Measurements from ENCODE around the gene NPY4R. TPM values are rescaled to one million over a fixed set of nuclear protein-coding genes. Genes with fewer than 3 reads are reported as not detected.
"Not testable (repeated sequence)": the region's sequence is repeated elsewhere in the genome, so short reads cannot be mapped to it uniquely, and the experiment has no call there.

The NPY4R gene
- total and polyA plus RNA-seq, 8 donors: not detected

DNA sequence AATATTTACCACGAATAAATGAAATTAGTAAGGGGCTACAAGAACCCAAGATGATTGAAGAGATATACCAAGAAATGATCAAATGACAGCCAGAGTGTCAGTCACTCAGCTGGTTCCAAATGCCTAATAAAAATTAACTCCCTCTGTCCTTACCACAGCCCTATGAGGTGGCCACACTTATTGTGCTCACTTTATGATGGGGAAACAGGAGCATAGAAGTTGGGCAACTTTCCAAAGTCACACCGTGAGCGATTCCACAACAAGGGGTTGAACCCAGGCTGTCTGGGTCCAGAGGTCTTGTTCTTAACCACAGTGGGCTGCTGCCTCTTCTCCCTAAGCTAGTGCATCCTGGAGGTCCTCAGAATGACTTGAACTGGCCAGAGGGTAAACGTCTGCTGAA lies 31.6 kb upstream of the NPY4R start:
- H3K4me1 ChIP-seq; ATAC-seq; H3K9me3 ChIP-seq; H3K36me3 ChIP-seq; intact Hi-C loops (cut with DNase I); H3K27ac ChIP-seq; DNase-seq; H3K27me3 ChIP-seq; H3K4me3 ChIP-seq; FAIRE-seq: not testable (repeated sequence)
- no CpG with 5 or more reads among the region's 4 CpGs for WGBS, 2 donors

DNA sequence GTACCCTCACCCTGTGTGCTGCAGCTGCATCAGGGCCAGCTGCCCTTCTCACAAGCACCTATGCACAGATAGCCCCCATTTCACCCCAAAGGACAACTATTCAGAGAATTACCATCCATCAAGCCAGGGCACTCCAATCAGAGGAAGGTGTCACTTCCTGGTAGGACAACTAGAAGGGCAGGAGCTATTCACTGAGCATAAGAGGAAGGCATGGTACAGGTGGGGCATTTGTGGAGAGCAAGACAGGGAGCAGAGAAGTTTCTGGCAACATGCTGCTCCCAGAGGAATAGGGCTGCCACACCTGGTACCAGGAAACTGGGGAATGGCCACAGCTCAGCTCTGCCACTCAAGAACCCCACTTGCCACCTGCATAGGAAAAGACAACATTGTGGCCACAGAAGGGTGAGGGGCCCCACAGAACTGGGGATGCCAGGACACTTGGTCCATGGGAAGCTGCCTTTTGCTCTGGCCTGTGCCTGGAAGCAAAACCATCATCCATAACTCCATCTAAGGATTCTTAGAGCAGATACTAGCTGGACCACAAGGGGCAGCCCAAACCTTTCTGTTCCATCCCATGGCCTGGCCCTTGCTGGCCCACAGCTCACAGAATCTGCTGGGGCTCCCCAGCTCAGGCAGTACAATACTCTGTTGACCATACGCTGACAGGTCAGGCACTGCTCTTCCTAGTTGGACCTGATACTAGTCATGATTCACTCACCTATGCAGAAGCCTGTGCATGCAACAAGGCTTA lies 25.8 kb upstream of the NPY4R start:
- H3K36me3 ChIP-seq; H3K4me3 ChIP-seq; H3K27me3 ChIP-seq; intact Hi-C loops (cut with DNase I); H3K27ac ChIP-seq; H3K9me3 ChIP-seq; H3K4me1 ChIP-seq; ATAC-seq; DNase-seq; FAIRE-seq: not testable (repeated sequence)
- 88% methylated on average over 1 of the region's 1 CpG; no CpG with 5 or more reads in 1 of the 2 donors for WGBS, 2 donors

DNA sequence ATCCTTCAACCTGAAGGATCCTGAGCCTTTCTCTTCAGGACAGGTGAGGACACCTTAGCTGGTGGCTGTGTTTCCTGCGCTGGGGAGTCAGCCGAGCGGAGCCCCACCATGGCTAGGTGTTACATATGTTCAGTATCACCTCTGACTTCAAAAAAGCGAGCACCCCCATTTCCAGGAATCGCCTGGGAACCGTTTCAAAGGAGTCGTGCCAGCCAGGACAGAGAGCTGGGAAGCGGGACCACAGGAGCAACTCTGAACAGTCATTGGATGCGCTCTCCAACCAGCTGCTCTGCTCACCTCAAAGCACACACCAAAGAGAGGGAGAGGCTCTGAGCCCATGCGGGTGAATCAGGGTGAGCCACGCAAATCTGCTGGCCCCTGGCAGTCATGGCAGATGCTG lies 24.5 kb upstream of the NPY4R start:
- ATAC-seq; FAIRE-seq; H3K4me1 ChIP-seq; H3K36me3 ChIP-seq; H3K4me3 ChIP-seq; H3K27ac ChIP-seq; H3K9me3 ChIP-seq; H3K27me3 ChIP-seq; intact Hi-C loops (cut with DNase I): not testable (repeated sequence)
- WGBS, 2 donors: 81 to 87% methylated on average over 8 to 9 of the region's 11 CpGs
- peak in 2 of 6 donors; percentile 0 to 32 for DNase-seq

- WGBS, 2 donors: no CpG with 5 or more reads among the region's 2 CpGs
- peak in 3 of 4 donors; percentile 69 to 97 (median 70) for ATAC-seq
- FAIRE-seq: not testable (repeated sequence)
Measured at GRCh38 chr10:46486459-46486858, 20.7 kb upstream of the NPY4R start.

GRCh38 chr10:46474746-46475320 lies 9.1 kb upstream of the NPY4R start:
- intact Hi-C loops (cut with DNase I); H3K36me3 ChIP-seq; H3K27me3 ChIP-seq; DNase-seq; FAIRE-seq; H3K9me3 ChIP-seq; H3K4me1 ChIP-seq; H3K27ac ChIP-seq; H3K4me3 ChIP-seq: not testable (repeated sequence)
- WGBS, 2 donors: 77 to 86% methylated on average over 3 of the region's 3 CpGs
- ATAC-seq: peak in 2 of 4 donors; percentile 36 to 46

More at GRCh38 chr10:46486459-46486858, 20.7 kb upstream of the NPY4R start:
- H3K9me3 ChIP-seq; intact Hi-C loops (cut with DNase I); H3K36me3 ChIP-seq; H3K27ac ChIP-seq; H3K4me1 ChIP-seq; DNase-seq; H3K27me3 ChIP-seq; H3K4me3 ChIP-seq: not testable (repeated sequence)

DNA sequence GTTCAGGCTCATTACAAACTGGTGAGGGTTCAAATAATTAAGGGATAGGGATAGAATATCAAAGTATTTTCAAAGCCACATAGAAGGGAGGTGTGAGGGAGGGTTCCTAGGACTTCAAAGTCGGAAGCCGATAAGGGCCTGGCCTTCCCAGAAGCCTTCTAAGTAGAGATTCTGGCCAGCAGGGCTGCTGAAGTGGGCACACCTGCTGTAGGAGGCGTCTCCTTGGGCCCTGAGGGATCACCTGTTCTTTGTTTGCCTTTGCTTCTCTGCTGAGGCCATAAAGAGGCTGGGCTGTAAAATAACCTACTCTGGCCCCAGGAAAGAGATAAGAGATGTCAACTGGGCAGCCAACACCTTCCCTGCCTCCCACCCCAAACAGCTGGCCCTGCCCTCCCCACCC lies 8.0 kb upstream of the NPY4R start:
- FAIRE-seq; H3K9me3 ChIP-seq; H3K36me3 ChIP-seq; intact Hi-C loops (cut with DNase I); H3K4me1 ChIP-seq; H3K27me3 ChIP-seq; H3K27ac ChIP-seq; H3K4me3 ChIP-seq: not testable (repeated sequence)
- ATAC-seq (peak; percentile 85 to 100 (median 96)), DNase-seq (peak in 4 of 6 donors; percentile 26 to 63 (median 43))
- WGBS, 2 donors: 24 to 40% methylated on average over 2 to 3 of the region's 3 CpGs

DNA sequence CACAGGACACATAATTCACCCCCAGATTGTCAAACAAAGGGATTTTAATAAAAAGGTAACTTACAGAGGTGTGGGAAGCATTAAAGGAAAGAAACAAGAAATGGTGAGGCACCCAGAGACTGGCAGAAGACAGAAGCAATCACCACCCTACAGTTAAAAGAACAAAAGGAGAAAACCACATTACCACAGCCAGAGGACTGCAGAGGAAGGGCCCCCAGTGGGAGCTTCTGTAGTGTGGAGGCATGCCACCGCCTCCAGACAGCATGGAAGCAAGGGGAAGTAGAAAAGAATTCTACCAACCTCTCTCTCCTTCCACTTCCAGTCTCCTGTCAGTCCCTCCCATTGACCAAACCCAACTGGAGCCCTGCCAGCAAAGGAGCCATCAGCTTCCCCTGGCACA lies 4.4 kb upstream of the NPY4R start:
- intact Hi-C loops (cut with DNase I); H3K36me3 ChIP-seq; DNase-seq; H3K9me3 ChIP-seq; H3K27ac ChIP-seq; FAIRE-seq; H3K4me3 ChIP-seq; ATAC-seq; H3K27me3 ChIP-seq; H3K4me1 ChIP-seq: not testable (repeated sequence)
- WGBS, 2 donors: no CpG with 5 or more reads among the region's 1 CpG

- H3K9me3 ChIP-seq; H3K27me3 ChIP-seq; FAIRE-seq; H3K4me3 ChIP-seq; H3K36me3 ChIP-seq; DNase-seq; H3K4me1 ChIP-seq; H3K27ac ChIP-seq; intact Hi-C loops (cut with DNase I): not testable (repeated sequence)
- peak; percentile 63 to 93 (median 86) for ATAC-seq
- TF ChIP-seq, protein P1, sequence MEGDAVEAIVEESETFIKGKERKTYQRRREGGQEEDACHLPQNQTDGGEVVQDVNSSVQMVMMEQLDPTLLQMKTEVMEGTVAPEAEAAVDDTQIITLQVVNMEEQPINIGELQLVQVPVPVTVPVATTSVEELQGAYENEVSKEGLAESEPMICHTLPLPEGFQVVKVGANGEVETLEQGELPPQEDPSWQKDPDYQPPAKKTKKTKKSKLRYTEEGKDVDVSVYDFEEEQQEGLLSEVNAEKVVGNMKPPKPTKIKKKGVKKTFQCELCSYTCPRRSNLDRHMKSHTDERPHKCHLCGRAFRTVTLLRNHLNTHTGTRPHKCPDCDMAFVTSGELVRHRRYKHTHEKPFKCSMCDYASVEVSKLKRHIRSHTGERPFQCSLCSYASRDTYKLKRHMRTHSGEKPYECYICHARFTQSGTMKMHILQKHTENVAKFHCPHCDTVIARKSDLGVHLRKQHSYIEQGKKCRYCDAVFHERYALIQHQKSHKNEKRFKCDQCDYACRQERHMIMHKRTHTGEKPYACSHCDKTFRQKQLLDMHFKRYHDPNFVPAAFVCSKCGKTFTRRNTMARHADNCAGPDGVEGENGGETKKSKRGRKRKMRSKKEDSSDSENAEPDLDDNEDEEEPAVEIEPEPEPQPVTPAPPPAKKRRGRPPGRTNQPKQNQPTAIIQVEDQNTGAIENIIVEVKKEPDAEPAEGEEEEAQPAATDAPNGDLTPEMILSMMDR (IDR thresholded peaks at IDR 0.05): peak in 1 of 4 donors; percentile 10
- 13% methylated on average over 1 of the region's 4 CpGs; no CpG with 5 or more reads in 1 of the 2 donors for WGBS, 2 donors
Measured at GRCh38 chr10:46468119-46468809, 2.5 kb upstream of the NPY4R start.

DNA sequence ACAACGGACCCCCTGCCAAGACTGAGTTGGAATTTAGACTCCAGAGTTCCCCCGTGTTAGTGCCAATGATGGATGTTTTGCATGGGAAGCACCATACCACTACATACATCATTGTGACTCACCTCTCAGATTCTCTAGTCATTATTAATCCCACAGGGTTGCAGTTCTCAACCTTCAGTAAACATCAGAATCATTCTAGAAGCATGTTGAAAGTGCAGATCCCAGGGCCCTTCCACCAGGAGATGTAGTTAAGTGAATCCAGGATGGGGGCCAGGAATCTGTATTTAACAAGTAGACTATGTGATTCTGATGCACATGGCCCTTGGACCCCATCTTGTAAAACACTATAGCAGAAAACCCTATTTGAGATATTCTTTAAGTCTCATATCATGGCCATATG lies 2.1 kb downstream of the NPY4R start:
- H3K27ac ChIP-seq; H3K36me3 ChIP-seq; H3K27me3 ChIP-seq; intact Hi-C loops (cut with DNase I); FAIRE-seq; DNase-seq; H3K4me1 ChIP-seq; H3K4me3 ChIP-seq; ATAC-seq; H3K9me3 ChIP-seq: not testable (repeated sequence)
- no CpG with 5 or more reads among the region's 2 CpGs for WGBS, 2 donors

- H3K9me3 ChIP-seq; DNase-seq; H3K27ac ChIP-seq; ATAC-seq; FAIRE-seq; H3K36me3 ChIP-seq; H3K4me3 ChIP-seq; H3K4me1 ChIP-seq; H3K27me3 ChIP-seq; intact Hi-C loops (cut with DNase I): not testable (repeated sequence)
- WGBS, 2 donors: 73 to 90% methylated on average over 5 to 6 of the region's 10 CpGs
Measured at GRCh38 chr10:46462276-46462675, 3.5 kb downstream of the NPY4R start.

- 91% methylated on average over 3 of the region's 7 CpGs; no CpG with 5 or more reads in 1 of the 2 donors for WGBS, 2 donors
- H3K9me3 ChIP-seq; FAIRE-seq; DNase-seq; intact Hi-C loops (cut with DNase I); H3K36me3 ChIP-seq; H3K27ac ChIP-seq; H3K4me3 ChIP-seq; H3K27me3 ChIP-seq; H3K4me1 ChIP-seq: not testable (repeated sequence)
- peak in 3 of 4 donors; percentile 48 to 74 (median 54) for ATAC-seq
Measured at GRCh38 chr10:46459579-46459978, 6.2 kb downstream of the NPY4R start.
